KMS-11 (cell line): ENCODE data around the gene WIPF3.

Experiments used
- H2AFZ ChIP-seq: fragments of 200-600 bp; sonication (generic); 2 replicates; pipeline ENCODE4 v1.6.1; 2016; ENCODE audit warnings: antibody characterized with exemption, mixed run types, low read depth
- H3K27ac ChIP-seq: fragments of 200-600 bp; sonication (generic); 2 replicates; pipeline ENCODE4 v1.6.1; 2016; ENCODE audit warnings: mild to moderate bottlenecking, mixed run types
- H3K27me3 ChIP-seq: fragments of 200-600 bp; sonication (generic); 2 replicates; pipeline ENCODE4 v1.6.1; 2017; ENCODE audit warnings: mild to moderate bottlenecking, low read depth, mixed run types, moderate library complexity; ENCODE audit not compliant: insufficient read depth
- H3K36me3 ChIP-seq: fragments of 200-600 bp; sonication (generic); 2 replicates; pipeline ENCODE4 v1.6.1; 2017; ENCODE audit warnings: mild to moderate bottlenecking, mixed run types; ENCODE audit not compliant: insufficient read depth
- H3K4me1 ChIP-seq: fragments of 200-600 bp; sonication (generic); 2 replicates; pipeline ENCODE4 v1.6.1; 2016; ENCODE audit warnings: mild to moderate bottlenecking, low read depth, mixed run types; ENCODE audit not compliant: poor library complexity, severe bottlenecking
- H3K4me2 ChIP-seq: fragments of 200-600 bp; sonication (generic); 2 replicates; pipeline ENCODE4 v1.7.0; 2016; ENCODE audit warnings: mild to moderate bottlenecking, mixed run types
- H3K4me3 ChIP-seq: fragments of 200-600 bp; sonication (generic); IDR thresholded peaks from 2 replicates; pipeline ENCODE4 v1.6.1; 2017; ENCODE audit warnings: low read depth, low read length, mixed read lengths; ENCODE audit not compliant: insufficient read depth
- H3K79me2 ChIP-seq: fragments of 200-600 bp; sonication (generic); 2 replicates; pipeline ENCODE4 v1.6.1; 2016; ENCODE audit warnings: low read depth, mixed run types; ENCODE audit not compliant: insufficient read depth
- H3K9ac ChIP-seq: fragments of 200-600 bp; sonication (generic); 2 replicates; pipeline ENCODE4 v1.6.1; 2016; ENCODE audit warnings: mild to moderate bottlenecking, mixed run types
- H4K20me1 ChIP-seq: fragments of 200-600 bp; sonication (generic); 2 replicates; pipeline ENCODE4 v1.6.1; 2016; ENCODE audit warnings: mild to moderate bottlenecking, mixed run types; ENCODE audit not compliant: insufficient read depth
- CTCF ChIP-seq: fragments of 200-600 bp; sonication (generic); conservative IDR thresholded peaks from 2 replicates; pipeline ENCODE4 v1.6.1; 2017; ENCODE audit warnings: low read depth, mild to moderate bottlenecking, antibody characterized with exemption, low read length, moderate library complexity, mixed read lengths

Gene WIPF3

GRCh38 chr7:29940199-29940598 is 133.9 kb downstream of the WIPF3 start:
- Histone ChIP-seq H3K4me1 (no peaks in the 10 kb centered on the region), H4K20me1 (no peaks in the 10 kb centered on the region), H3K4me2 (no peak overlapping the region), H2AFZ (no peak overlapping the region), H3K9ac (no peak overlapping the region), H3K79me2 (no peaks in the 10 kb centered on the region), H3K36me3 (no peaks in the 10 kb centered on the region), H3K27me3 (no peaks in the 10 kb centered on the region), H3K27ac (no peak overlapping the region), H3K4me3 (no peak overlapping the region)
- no peak for TF ChIP-seq CTCF

- H3K36me3 ChIP-seq = no peaks in the 10 kb centered on the region
- no peak for TF ChIP-seq CTCF
- H3K4me1 ChIP-seq = no peaks in the 10 kb centered on the region
- no peak overlapping the region for H3K4me2 ChIP-seq
- no peak overlapping the region for H2AFZ ChIP-seq
- no peaks in the 10 kb centered on the region for H3K27me3 ChIP-seq
- no peaks in the 10 kb centered on the region for H4K20me1 ChIP-seq
- H3K4me3 ChIP-seq = no peak overlapping the region
- no peak overlapping the region for H3K27ac ChIP-seq
- H3K9ac ChIP-seq = no peak overlapping the region
- H3K79me2 ChIP-seq = no peaks in the 10 kb centered on the region
Observed at GRCh38 chr7:29945259-29945809, 139.0 kb downstream of the WIPF3 start.

- Histone ChIP-seq H3K4me2 (no peak overlapping the region), H3K27me3 (no peaks in the 10 kb centered on the region), H3K27ac (no peak overlapping the region), H2AFZ (no peak overlapping the region), H3K36me3 (no peaks in the 10 kb centered on the region), H4K20me1 (no peaks in the 10 kb centered on the region), H3K9ac (no peak overlapping the region), H3K4me1 (no peaks in the 10 kb centered on the region), H3K4me3 (no peak overlapping the region), H3K79me2 (no peaks in the 10 kb centered on the region)
- no peak for TF ChIP-seq CTCF
Observed at GRCh38 chr7:29946428-29947186, 140.3 kb downstream of the WIPF3 start.

- Histone ChIP-seq H3K27me3 (no peaks in the 10 kb centered on the region), H2AFZ (no peak overlapping the region), H3K4me1 (no peaks in the 10 kb centered on the region), H3K27ac (no peak overlapping the region), H3K4me3 (no peak overlapping the region), H3K79me2 (no peaks in the 10 kb centered on the region), H3K9ac (no peak overlapping the region), H3K36me3 (no peaks in the 10 kb centered on the region), H4K20me1 (no peaks in the 10 kb centered on the region), H3K4me2 (no peak overlapping the region)
- no peak for TF ChIP-seq CTCF
Observed at GRCh38 chr7:29948587-29948986, 142.3 kb downstream of the WIPF3 start.
